ENCODE data around the gene GPR158.

GRCh38 chr10:25300073-25300472, 125.3 kb downstream of the GPR158 start:
- no peak for TF ChIP-seq POLR2A (IDR thresholded peaks at IDR 0.05)
- no peak for TF ChIP-seq EP300 (IDR thresholded peaks at IDR 0.05)
